Liver (tissue), 3 donors: ENCODE results near the gene AFAP1.

Source experiments
- GABPA ChIP-seq, 2 donors: IDR thresholded peaks in 1 of 2; conservative IDR thresholded peaks in 1 of 2; 2 replicates each; pipeline ENCODE4 v1.6.1; 2016; ENCODE audit warnings: antibody characterized with exemption in 2 of 2, mild to moderate bottlenecking in 1 of 2, moderate library complexity in 1 of 2
- JUND ChIP-seq, 2 donors: IDR thresholded peaks; 2 replicates each; pipeline ENCODE4 v1.6.1; 2016; ENCODE audit warnings: antibody characterized with exemption in 2 of 2
- TF ChIP-seq, protein P1 (sequence below): fragments of 150-350 bp; IDR thresholded peaks from 2 replicates; pipeline ENCODE4 v1.5.1; 2017; ENCODE audit warnings: improper control_type of control experiment, low read depth, low read length; ENCODE audit not compliant: missing input control
- TF ChIP-seq, protein P2 (sequence below): IDR thresholded peaks from 2 replicates; pipeline ENCODE4 v1.6.1; 2016; ENCODE audit warnings: antibody characterized with exemption
- TF ChIP-seq, protein P3 (sequence below): IDR thresholded peaks from 2 replicates; pipeline ENCODE4 v1.6.1; 2016; ENCODE audit warnings: antibody characterized with exemption, mild to moderate bottlenecking
- donor health status: healthy.
- donor health status: healthy.

DNA sequence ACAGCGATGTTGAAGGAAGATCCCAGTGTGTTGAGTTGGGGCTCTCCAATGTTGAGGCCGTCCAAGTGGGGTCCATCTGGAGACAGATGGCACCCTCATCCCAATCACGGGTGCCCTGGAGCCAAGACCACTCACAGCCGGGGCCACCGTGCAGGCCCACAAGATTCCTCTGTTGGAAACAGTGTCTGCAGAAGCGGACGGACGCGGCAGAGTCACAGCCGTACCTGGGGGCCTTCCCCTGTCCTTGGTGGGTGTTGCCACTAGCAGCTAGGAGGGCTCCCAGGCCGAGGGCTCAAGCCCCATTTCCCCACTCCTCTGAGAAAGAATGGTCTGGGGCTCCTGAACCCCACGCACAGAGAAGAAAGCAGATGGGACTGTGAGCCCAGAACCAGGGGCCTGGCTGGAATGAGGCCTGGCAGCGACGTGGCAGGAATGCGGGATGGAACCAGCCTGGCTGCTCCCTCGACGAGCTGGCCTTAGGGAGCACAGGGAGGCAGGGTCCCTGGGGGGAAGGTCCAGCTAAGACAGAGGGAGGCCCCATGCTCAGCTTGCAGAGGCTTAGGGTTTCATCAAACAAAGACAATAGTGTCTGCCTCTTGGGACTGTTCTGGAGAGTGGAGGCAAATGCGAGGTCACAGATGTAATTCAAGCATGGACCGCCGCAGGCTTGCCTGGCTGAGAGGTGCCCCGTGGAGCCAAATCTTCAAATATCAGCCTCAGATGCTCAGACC is 228.9 kb downstream of the AFAP1 start:
- TF ChIP-seq, protein P1, sequence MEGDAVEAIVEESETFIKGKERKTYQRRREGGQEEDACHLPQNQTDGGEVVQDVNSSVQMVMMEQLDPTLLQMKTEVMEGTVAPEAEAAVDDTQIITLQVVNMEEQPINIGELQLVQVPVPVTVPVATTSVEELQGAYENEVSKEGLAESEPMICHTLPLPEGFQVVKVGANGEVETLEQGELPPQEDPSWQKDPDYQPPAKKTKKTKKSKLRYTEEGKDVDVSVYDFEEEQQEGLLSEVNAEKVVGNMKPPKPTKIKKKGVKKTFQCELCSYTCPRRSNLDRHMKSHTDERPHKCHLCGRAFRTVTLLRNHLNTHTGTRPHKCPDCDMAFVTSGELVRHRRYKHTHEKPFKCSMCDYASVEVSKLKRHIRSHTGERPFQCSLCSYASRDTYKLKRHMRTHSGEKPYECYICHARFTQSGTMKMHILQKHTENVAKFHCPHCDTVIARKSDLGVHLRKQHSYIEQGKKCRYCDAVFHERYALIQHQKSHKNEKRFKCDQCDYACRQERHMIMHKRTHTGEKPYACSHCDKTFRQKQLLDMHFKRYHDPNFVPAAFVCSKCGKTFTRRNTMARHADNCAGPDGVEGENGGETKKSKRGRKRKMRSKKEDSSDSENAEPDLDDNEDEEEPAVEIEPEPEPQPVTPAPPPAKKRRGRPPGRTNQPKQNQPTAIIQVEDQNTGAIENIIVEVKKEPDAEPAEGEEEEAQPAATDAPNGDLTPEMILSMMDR, result no peak
- TF ChIP-seq, protein P2, sequence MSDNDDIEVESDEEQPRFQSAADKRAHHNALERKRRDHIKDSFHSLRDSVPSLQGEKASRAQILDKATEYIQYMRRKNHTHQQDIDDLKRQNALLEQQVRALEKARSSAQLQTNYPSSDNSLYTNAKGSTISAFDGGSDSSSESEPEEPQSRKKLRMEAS, result no peak
- TF ChIP-seq, protein P3, sequence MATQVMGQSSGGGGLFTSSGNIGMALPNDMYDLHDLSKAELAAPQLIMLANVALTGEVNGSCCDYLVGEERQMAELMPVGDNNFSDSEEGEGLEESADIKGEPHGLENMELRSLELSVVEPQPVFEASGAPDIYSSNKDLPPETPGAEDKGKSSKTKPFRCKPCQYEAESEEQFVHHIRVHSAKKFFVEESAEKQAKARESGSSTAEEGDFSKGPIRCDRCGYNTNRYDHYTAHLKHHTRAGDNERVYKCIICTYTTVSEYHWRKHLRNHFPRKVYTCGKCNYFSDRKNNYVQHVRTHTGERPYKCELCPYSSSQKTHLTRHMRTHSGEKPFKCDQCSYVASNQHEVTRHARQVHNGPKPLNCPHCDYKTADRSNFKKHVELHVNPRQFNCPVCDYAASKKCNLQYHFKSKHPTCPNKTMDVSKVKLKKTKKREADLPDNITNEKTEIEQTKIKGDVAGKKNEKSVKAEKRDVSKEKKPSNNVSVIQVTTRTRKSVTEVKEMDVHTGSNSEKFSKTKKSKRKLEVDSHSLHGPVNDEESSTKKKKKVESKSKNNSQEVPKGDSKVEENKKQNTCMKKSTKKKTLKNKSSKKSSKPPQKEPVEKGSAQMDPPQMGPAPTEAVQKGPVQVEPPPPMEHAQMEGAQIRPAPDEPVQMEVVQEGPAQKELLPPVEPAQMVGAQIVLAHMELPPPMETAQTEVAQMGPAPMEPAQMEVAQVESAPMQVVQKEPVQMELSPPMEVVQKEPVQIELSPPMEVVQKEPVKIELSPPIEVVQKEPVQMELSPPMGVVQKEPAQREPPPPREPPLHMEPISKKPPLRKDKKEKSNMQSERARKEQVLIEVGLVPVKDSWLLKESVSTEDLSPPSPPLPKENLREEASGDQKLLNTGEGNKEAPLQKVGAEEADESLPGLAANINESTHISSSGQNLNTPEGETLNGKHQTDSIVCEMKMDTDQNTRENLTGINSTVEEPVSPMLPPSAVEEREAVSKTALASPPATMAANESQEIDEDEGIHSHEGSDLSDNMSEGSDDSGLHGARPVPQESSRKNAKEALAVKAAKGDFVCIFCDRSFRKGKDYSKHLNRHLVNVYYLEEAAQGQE, result no peak
- TF ChIP-seq GABPA (IDR thresholded peaks at IDR 0.05 in 1 of 2, conservative IDR thresholded peaks at IDR 0.05 in 1 of 2), result no peak
- no peak for TF ChIP-seq JUND (IDR thresholded peaks at IDR 0.05)
